ENCODE data around the gene FOXJ3.

FOXJ3 gene

GRCh38 chr1:42258218-42258617 lies 76.8 kb downstream of the FOXJ3 start:
- Histone ChIP-seq H3K4me3 (ENCODE audit: insufficient read depth, low read length, poor library complexity, severe bottlenecking) (no peak overlapping the region), H3K79me2 (ENCODE audit: insufficient read depth, low read length) (peaks cover 73% of the 10 kb centered on the region), H3K27ac (ENCODE audit: low read depth, low read length) (no peak overlapping the region), H2AFZ (ENCODE audit: low read depth, low read length, severe bottlenecking) (no peak overlapping the region), H3K9me2 (replicated peaks; ENCODE audit: insufficient read depth, low read length) (no peaks in the 10 kb centered on the region), H3K9ac (ENCODE audit: low read length) (no peak overlapping the region), H4K20me1 (ENCODE audit: low read depth, low read length) (no peaks in the 10 kb centered on the region), H3K4me2 (ENCODE audit: low read depth, low read length, poor library complexity, severe bottlenecking) (no peak overlapping the region), H3K9me3 (ENCODE audit: insufficient read depth, low read length) (no peaks in the 10 kb centered on the region), H3F3A (ENCODE audit: insufficient read depth) (peaks cover 5% of the 10 kb centered on the region), H3K36me3 (ENCODE audit: low read length) (peaks cover 4% of the 10 kb centered on the region; the same call in 1 of the 2 replicates), H3K27me3 (ENCODE audit: low read length) (no peaks in the 10 kb centered on the region)
- TF ChIP-seq CTCF (IDR thresholded peaks at IDR 0.05; ENCODE audit: insufficient read depth, low read length, poor library complexity, severe bottlenecking) (no peak), EZH2phosphoT487 (conservative IDR thresholded peaks at IDR 0.05; ENCODE audit: low read length) (no peak)

GRCh38 chr1:42251042-42251441 lies 84.0 kb downstream of the FOXJ3 start:
- H3K9me3 ChIP-seq (ENCODE audit: insufficient read depth, low read length): no peaks in the 10 kb centered on the region
- H3K9me2 ChIP-seq (replicated peaks; ENCODE audit: insufficient read depth, low read length): no peaks in the 10 kb centered on the region
- peaks cover 5% of the 10 kb centered on the region; the same call in 1 of the 2 replicates for H4K20me1 ChIP-seq (ENCODE audit: low read depth, low read length)
- H3K79me2 ChIP-seq (ENCODE audit: insufficient read depth, low read length): peaks cover 50% of the 10 kb centered on the region
- H2AFZ ChIP-seq (ENCODE audit: low read depth, low read length, severe bottlenecking): no peak overlapping the region
- H3K4me2 ChIP-seq (ENCODE audit: low read depth, low read length, poor library complexity, severe bottlenecking): no peak overlapping the region
- H3K27ac ChIP-seq (ENCODE audit: low read depth, low read length): no peak overlapping the region
- H3K36me3 ChIP-seq (ENCODE audit: low read length): no peaks in the 10 kb centered on the region; the same call in 1 of the 2 replicates
- H3K4me3 ChIP-seq (ENCODE audit: insufficient read depth, low read length, poor library complexity, severe bottlenecking): no peak overlapping the region
- no peaks in the 10 kb centered on the region for H3F3A ChIP-seq (ENCODE audit: insufficient read depth)
- no peak overlapping the region for H3K9ac ChIP-seq (ENCODE audit: low read length)
- H3K27me3 ChIP-seq (ENCODE audit: low read length): no peaks in the 10 kb centered on the region
- no peak for TF ChIP-seq CTCF (IDR thresholded peaks at IDR 0.05; ENCODE audit: insufficient read depth, low read length, poor library complexity, severe bottlenecking)
- TF ChIP-seq EZH2phosphoT487 (conservative IDR thresholded peaks at IDR 0.05; ENCODE audit: low read length): no peak

- Histone ChIP-seq H3K27ac (ENCODE audit: low read depth, low read length) (no peak overlapping the region), H3K4me2 (ENCODE audit: low read depth, low read length, poor library complexity, severe bottlenecking) (no peak overlapping the region), H3F3A (ENCODE audit: insufficient read depth) (no peaks in the 10 kb centered on the region), H3K79me2 (ENCODE audit: insufficient read depth, low read length) (peaks cover 50% of the 10 kb centered on the region), H3K36me3 (ENCODE audit: low read length) (no peaks in the 10 kb centered on the region; the same call in 1 of the 2 replicates), H2AFZ (ENCODE audit: low read depth, low read length, severe bottlenecking) (no peak overlapping the region), H3K27me3 (ENCODE audit: low read length) (no peaks in the 10 kb centered on the region), H3K9me3 (ENCODE audit: insufficient read depth, low read length) (no peaks in the 10 kb centered on the region), H3K9ac (ENCODE audit: low read length) (no peak overlapping the region), H3K4me3 (ENCODE audit: insufficient read depth, low read length, poor library complexity, severe bottlenecking) (no peak overlapping the region), H3K9me2 (replicated peaks; ENCODE audit: insufficient read depth, low read length) (no peaks in the 10 kb centered on the region), H4K20me1 (ENCODE audit: low read depth, low read length) (peaks cover 5% of the 10 kb centered on the region; the same call in 1 of the 2 replicates)
- TF ChIP-seq EZH2phosphoT487 (conservative IDR thresholded peaks at IDR 0.05; ENCODE audit: low read length): no peak
- TF ChIP-seq CTCF (IDR thresholded peaks at IDR 0.05; ENCODE audit: insufficient read depth, low read length, poor library complexity, severe bottlenecking): no peak
Observed at GRCh38 chr1:42250164-42250563, 84.9 kb downstream of the FOXJ3 start.

All from SU-DHL-6 (cell line).